ENCODE results near the gene MOCS1. TPM values are rescaled to one million over a fixed set of nuclear protein-coding genes. Genes with fewer than 3 reads are reported as not detected.

Gene MOCS1
- total and polyA plus RNA-seq, 11 donors: 16.4 to 40.3 (median 25.4) TPM

GRCh38 chr6:39913391-39913916 is 20.8 kb downstream of the MOCS1 start:
- H3K36me3 ChIP-seq: peaks cover 0 to 94% (median 86%) of the 10 kb centered on the region in 9 donors
- H3K4me1 ChIP-seq: no peaks in the 10 kb centered on the region
- TF ChIP-seq POLR2A (IDR thresholded peaks at IDR 0.05) (no peak), CTCF (IDR thresholded peaks at IDR 0.05) (no peak)
- no peak for ATAC-seq
- no peak overlapping the region for H3K27ac ChIP-seq
- WGBS, 4 donors: 94 to 96% (median 95%) methylated on average over 12 of the region's 12 CpGs
- H3K9me3 ChIP-seq: no peaks in the 10 kb centered on the region
- DNase-seq: no peak
- H3K27me3 ChIP-seq: no peaks in the 10 kb centered on the region
- H3K4me3 ChIP-seq: no peak overlapping the region
- intact Hi-C loops (cut with DNase I): no loop called here

- DNase-seq (no peak), ATAC-seq (no peak)
- Histone ChIP-seq H3K4me1 (no peaks in the 10 kb centered on the region), H3K27ac (no peak overlapping the region), H3K27me3 (no peaks in the 10 kb centered on the region), H3K9me3 (no peaks in the 10 kb centered on the region), H3K36me3 (peaks cover 0 to 94% (median 84%) of the 10 kb centered on the region in 9 donors), H3K4me3 (no peak overlapping the region)
- TF ChIP-seq POLR2A (IDR thresholded peaks at IDR 0.05) (no peak), CTCF (IDR thresholded peaks at IDR 0.05) (no peak)
- 90 to 100% (median 92%) methylated on average over 3 to 4 of the region's 4 CpGs for WGBS, 4 donors
- intact Hi-C loops (cut with DNase I): no loop called here
Measured at GRCh38 chr6:39912446-39912845, 21.8 kb downstream of the MOCS1 start.

GRCh38 chr6:39911513-39912125 is 22.6 kb downstream of the MOCS1 start:
- peaks cover 0 to 89% (median 80%) of the 10 kb centered on the region in 9 donors for H3K36me3 ChIP-seq

GRCh38 chr6:39910744-39911143 is 23.5 kb downstream of the MOCS1 start:
- Histone ChIP-seq H3K9me3 (no peaks in the 10 kb centered on the region), H3K36me3 (peaks cover 0 to 89% (median 80%) of the 10 kb centered on the region in 9 donors), H3K27ac (no peak overlapping the region), H3K4me1 (no peaks in the 10 kb centered on the region), H3K4me3 (no peak overlapping the region), H3K27me3 (no peaks in the 10 kb centered on the region)
- WGBS, 4 donors: 88 to 98% (median 93%) methylated on average over 2 of the region's 2 CpGs
- intact Hi-C loops (cut with DNase I): no loop called here
- TF ChIP-seq POLR2A (IDR thresholded peaks at IDR 0.05) (no peak), CTCF (IDR thresholded peaks at IDR 0.05) (no peak)
- ATAC-seq (no peak), DNase-seq (no peak)

More at GRCh38 chr6:39911513-39912125, 22.6 kb downstream of the MOCS1 start:
- intact Hi-C loops (cut with DNase I): no loop called here
- Histone ChIP-seq H3K4me1 (no peaks in the 10 kb centered on the region), H3K27me3 (no peaks in the 10 kb centered on the region), H3K9me3 (no peaks in the 10 kb centered on the region), H3K4me3 (no peak overlapping the region), H3K27ac (no peak overlapping the region)
- TF ChIP-seq CTCF (IDR thresholded peaks at IDR 0.05): no peak
- no peak for TF ChIP-seq POLR2A (IDR thresholded peaks at IDR 0.05)
- ATAC-seq: no peak
- no peak for DNase-seq
- WGBS, 4 donors: 91 to 95% (median 94%) methylated on average over 10 of the region's 10 CpGs
